Right lobe of liver (tissue), 4 donors: ENCODE data around the gene DHODH.
"Not testable (repeated sequence)": the region's sequence is repeated elsewhere in the genome, so short reads cannot be mapped to it uniquely, and the experiment has no call there.

Experiments used
- POLR2A ChIP-seq: fragments of 450-650 bp; IDR thresholded peaks from one replicate; pipeline ENCODE4 v1.6.1; 2017; ENCODE audit warnings: antibody characterized with exemption, mild to moderate bottlenecking
- TF ChIP-seq, protein P1 (sequence below), 4 donors: fragments of 200-600 bp in 3 of 4; fragments of 450-650 bp in 1 of 4; IDR thresholded peaks; one replicate each; pipeline versions ENCODE4 v1.5.1 to v1.8.0; 2016 to 2022; ENCODE audit warnings: antibody characterized with exemption in 4 of 4, mild to moderate bottlenecking in 2 of 4
- donor health status: DM: no; HTN: no; CAD: no.
- donor health status: DM: no; HTN: no; CAD: no.
- donor health status: DM: no; HTN: yes; CAD: no.

DNA sequence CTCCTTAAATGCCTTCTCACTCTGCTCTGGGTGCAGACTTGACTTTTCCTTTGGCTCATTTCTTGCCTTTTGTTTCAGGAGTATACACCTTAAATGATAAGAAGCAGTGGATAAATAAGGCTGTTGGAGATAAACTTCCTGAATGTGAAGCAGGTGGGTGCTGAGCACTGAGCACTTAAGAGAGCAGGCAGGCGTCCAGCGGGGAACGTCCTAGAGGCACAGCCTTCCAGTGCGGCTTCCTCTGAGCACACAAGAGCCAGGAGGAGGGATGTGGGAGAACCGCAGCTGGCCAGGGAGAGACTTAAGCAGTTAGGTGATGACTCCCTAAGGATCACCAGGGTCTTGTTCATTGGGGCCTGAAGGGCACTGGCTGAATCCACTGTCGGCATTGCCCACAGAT is 66.5 kb downstream of the DHODH start:
- TF ChIP-seq, protein P1, sequence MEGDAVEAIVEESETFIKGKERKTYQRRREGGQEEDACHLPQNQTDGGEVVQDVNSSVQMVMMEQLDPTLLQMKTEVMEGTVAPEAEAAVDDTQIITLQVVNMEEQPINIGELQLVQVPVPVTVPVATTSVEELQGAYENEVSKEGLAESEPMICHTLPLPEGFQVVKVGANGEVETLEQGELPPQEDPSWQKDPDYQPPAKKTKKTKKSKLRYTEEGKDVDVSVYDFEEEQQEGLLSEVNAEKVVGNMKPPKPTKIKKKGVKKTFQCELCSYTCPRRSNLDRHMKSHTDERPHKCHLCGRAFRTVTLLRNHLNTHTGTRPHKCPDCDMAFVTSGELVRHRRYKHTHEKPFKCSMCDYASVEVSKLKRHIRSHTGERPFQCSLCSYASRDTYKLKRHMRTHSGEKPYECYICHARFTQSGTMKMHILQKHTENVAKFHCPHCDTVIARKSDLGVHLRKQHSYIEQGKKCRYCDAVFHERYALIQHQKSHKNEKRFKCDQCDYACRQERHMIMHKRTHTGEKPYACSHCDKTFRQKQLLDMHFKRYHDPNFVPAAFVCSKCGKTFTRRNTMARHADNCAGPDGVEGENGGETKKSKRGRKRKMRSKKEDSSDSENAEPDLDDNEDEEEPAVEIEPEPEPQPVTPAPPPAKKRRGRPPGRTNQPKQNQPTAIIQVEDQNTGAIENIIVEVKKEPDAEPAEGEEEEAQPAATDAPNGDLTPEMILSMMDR (IDR thresholded peaks at IDR 0.05) = not testable (repeated sequence)
- not testable (repeated sequence) for TF ChIP-seq POLR2A
